SU-DHL-6 (cell line): ENCODE data around the gene CTSG.

Experiments used
- EZH2phosphoT487 ChIP-seq: fragments of 200-600 bp; sonication (generic), shearing (Covaris generic); conservative IDR thresholded peaks from 2 replicates; pipeline ENCODE4 v1.6.1; 2018; ENCODE audit warnings: mild to moderate bottlenecking, antibody characterized with exemption, low read length, moderate library complexity, mixed read lengths
- TF ChIP-seq, protein P1 (sequence below): fragments of 200-600 bp; sonication (generic); IDR thresholded peaks from one replicate; pipeline ENCODE4 v1.5.1; 2017; ENCODE audit warnings: antibody characterized with exemption, mild to moderate bottlenecking, low read length, moderate library complexity; ENCODE audit not compliant: insufficient read depth, poor library complexity, severe bottlenecking

GRCh38 chr14:24578558-24578957 lies 2.5 kb upstream of the CTSG start:
- TF ChIP-seq, protein P1, sequence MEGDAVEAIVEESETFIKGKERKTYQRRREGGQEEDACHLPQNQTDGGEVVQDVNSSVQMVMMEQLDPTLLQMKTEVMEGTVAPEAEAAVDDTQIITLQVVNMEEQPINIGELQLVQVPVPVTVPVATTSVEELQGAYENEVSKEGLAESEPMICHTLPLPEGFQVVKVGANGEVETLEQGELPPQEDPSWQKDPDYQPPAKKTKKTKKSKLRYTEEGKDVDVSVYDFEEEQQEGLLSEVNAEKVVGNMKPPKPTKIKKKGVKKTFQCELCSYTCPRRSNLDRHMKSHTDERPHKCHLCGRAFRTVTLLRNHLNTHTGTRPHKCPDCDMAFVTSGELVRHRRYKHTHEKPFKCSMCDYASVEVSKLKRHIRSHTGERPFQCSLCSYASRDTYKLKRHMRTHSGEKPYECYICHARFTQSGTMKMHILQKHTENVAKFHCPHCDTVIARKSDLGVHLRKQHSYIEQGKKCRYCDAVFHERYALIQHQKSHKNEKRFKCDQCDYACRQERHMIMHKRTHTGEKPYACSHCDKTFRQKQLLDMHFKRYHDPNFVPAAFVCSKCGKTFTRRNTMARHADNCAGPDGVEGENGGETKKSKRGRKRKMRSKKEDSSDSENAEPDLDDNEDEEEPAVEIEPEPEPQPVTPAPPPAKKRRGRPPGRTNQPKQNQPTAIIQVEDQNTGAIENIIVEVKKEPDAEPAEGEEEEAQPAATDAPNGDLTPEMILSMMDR, result no peak
- TF ChIP-seq EZH2phosphoT487, result no peak
